Fibroblast of skin of scalp (primary cell): ENCODE data around the gene TEPSIN.

ENCODE experiments used
- DNase-seq: peaks from one replicate; pipeline ENCODE4 v3.0.0-alpha.2; 2013

Gene TEPSIN

DNA sequence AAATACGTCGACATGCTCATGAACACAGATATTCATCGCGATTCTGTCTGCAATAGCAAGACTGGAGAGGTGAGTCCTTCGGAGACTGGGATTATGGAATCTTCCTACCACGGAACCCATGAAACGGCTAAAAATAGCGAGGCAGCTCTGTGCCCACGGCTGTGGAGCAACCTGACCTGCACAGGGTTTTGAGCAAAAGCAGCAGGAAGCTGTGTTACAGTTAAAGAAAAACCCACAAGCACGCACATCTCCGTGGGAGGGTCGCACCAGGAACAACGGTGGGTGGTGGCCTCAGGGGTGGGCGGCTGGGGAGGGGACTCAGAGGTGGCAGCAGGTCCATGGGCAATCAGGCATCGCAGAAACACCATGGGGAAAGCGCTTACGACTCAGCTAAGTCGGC, 31.4 kb upstream of the TEPSIN start:
- no peak for DNase-seq

DNA sequence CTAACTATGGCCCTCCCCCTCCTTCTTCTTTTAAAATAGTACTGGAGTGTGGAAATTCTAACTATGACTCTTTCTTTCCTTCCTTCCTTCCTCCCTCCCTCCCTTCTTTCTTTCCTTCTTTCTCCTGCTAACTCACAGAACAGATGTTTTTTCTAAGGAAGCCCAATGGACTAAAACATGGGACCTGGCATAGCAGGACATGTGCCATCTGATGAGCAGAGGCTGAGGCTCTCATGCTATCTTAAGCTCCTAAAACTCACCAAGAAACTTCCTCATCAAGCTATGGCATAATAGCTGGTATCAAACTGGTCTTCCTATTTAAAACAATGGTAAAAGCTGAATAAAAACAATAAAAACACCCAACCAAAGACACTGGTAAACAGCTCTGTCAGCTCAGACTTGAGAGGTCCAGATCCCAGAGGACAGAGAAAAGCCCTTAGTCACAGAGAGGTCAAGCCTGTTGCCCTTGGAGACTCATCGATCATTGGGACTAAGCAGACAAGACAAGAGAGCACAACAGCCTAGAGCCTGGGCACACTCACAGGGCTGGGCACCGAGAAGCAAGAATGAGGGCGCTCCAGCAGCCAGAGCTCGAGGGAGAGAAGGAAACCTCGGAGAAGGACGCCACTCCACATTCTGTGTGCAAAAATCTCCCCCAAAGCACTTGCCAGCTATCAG, 28.7 kb upstream of the TEPSIN start:
- DNase-seq, result no peak

DNA sequence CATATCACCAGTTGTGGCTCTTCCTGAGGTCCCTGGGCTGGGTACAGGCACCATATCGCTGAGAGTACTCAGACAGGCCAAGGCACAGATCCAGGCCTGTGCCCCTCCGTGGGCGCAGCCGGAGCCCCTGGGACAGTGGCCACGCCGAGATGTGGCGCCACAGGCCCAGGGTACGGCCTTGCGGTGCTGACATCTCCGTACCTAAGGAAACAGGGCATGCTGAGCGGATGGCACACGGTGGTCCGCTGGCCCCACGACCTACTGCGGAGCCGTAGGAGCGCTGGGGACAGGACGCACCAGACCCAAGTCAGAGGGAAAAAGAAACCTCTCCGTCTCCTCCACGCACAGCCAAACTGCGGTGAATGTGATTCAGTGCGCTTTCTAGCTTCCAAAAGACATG, 26.7 kb upstream of the TEPSIN start:
- DNase-seq, result no peak

DNA sequence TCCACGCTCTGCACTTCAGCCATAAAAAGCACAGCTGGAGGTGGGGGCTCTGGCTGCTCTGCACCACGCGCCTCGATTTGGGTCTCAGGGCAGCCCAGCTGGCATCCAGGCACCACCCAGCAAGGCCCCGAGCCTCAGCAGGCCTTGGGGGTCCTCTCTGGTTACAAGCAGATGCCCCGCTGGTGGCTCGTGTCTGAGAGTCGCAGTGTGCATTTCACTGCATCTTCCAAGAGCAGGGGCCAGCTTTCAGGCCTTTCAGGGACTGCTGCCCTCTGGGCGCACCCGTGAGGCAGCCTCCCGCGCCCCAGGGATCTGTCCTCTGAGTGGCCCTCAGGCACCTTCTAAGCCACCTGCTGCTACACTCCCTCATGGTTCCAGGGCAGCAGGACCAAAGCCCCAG, 25.8 kb upstream of the TEPSIN start:
- no peak for DNase-seq

DNA sequence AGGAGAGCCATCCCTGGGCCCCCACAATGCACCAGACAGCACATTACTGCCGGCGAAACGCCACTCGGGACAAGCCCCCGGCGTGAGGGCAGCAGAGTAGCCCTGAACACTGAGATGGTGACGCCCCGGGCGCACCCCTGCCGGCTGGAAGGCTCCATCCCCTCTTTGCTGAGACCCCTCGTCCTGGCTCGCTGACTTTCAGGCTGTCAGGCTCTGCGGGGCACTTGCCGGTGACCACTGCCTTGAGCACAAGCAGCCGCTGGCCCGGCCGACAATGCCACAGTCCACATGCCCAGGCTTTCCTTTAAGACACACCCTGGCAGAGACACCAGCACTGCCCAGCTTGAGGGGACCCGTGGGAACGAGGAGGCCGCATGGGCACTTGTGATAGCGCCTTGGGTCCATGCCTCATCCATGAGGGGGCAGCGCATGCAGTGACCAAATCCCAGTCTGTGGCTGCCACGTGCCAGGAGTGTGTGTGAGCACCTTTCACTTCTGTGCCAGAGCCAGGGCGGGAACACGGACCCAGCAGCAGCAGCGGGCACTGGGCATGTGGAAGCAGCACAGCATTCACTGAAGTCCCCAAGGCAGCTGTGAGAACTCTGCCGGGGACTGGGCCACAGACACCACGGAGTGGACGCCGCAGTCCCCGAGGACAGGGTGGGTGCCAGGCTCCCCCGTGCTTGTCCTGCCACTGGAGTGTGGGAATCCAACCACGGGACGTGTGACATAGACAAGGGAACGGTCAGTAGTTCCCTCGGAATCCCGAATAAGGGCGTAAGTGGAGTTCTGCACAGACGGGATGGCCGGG, 24.7 kb upstream of the TEPSIN start:
- DNase-seq, result no peak

- DNase-seq, result no peak
Observed at GRCh38 chr17:81261582-81262336, 22.9 kb upstream of the TEPSIN start.

GRCh38 chr17:81261096-81261495, 22.2 kb upstream of the TEPSIN start:
- DNase-seq, result no peak

- DNase-seq, result no peak
Observed at GRCh38 chr17:81260641-81261040, 21.8 kb upstream of the TEPSIN start.

DNA sequence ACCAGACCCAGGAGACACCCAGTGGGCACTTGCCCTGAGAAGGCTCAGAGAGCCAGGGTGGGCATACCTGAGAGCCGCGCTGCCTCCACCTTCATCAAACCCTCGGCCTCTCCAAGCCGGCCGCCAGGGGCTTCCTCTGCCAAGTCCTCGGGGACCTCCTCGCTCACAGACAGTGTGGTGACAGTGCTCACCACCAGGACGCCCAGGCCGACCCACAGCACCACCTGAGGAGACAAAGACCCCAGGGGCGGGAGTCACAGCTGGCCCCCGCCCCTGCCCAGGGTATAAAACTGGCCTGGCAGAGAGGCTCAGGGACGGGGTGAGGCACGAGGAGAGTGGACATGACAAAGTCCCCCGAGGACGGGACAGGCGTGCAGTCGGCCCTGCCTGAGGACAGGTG, 21.3 kb upstream of the TEPSIN start:
- no peak for DNase-seq

GRCh38 chr17:81259058-81259605, 20.3 kb upstream of the TEPSIN start:
- no peak for DNase-seq

- no peak for DNase-seq
Observed at GRCh38 chr17:81258292-81258691, 19.4 kb upstream of the TEPSIN start.

- DNase-seq, result no peak
Observed at GRCh38 chr17:81257533-81257932, 18.7 kb upstream of the TEPSIN start.

GRCh38 chr17:81256616-81257015, 17.8 kb upstream of the TEPSIN start:
- no peak for DNase-seq

GRCh38 chr17:81254955-81255717, 16.3 kb upstream of the TEPSIN start:
- DNase-seq, result peak; percentile 59

DNA sequence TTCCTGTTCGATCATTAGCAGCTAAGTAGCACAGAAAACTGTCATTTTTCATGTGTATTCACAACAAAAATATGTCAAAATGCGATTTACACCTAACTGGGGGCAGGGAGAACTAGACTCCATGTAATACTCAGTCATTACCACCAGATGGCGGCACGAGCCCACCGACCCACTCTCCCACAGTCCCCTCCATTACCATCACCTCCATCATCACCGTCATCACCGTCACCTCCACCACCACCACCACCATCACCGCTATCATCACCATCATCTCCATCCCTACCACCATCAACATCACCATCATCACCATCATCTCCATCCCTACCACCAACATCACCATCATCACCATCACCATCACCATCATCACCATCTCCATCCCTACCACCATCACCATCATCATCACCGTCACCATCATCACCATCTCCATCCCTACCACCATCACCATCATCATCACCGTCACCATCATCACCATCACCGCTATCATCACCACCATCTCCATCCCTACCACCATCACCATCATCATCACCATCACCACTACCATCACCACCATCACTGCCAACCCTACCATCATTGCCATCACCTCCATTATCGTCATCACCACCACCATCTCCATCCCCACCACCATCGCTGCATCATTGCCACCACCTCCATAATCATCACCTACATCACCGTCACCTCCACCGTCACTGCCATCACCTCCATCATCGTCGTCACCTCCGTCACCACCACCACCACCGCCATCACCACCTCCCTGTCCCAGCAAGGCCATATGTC, 14.7 kb upstream of the TEPSIN start:
- DNase-seq, result peak; percentile 42

DNA sequence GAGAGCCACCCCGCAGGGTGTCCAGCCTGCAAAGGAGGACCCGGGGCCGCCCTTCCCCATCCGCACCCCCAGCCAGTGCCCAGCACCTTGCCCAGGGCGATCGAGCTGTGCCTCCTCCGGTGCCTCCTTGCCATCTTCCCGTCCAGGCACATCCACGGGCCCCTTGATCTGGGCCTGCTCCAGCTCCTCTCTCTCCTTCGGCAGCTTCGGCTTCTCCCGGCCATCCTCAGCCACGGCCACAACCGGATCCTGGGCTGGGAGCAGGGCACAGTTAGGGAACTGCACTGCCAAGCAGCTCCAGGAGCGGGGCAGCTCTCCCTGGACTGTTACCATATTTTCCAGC, 14.1 kb upstream of the TEPSIN start:
- no peak for DNase-seq

DNA sequence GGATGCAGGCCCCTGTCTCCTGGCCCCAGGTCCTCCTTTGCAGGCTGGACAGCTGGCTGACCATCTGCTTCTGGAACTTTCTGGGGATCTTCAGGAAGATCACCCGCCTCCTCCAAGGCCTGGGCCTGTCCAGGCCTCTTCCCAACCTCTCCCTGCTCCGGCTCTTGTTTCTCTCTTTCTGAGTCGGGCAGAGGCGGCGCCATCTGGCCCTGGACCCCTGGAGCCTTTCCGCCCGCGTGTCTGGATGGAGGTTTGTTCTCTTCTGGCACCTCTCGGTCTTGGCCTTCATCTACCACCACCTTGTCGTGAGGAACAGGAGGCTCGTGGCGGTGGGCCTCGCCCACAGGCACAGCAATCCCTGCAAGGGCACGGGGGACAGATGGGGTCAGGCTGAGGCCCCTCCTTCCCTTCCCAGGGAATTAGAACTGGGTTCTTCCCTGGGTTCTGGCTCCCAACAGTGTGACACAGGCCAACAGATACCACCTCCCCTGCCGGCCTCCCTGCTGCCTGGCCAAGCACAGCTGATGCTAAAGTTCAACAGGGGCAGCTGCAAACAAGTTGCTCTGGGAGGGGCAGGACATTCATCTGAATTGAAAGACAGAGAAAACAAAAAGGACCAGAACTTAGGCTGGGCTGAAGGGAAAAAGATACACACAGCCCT, 13.6 kb upstream of the TEPSIN start:
- no peak for DNase-seq

- no peak for DNase-seq
Observed at GRCh38 chr17:81251709-81252301, 12.9 kb upstream of the TEPSIN start.

GRCh38 chr17:81251094-81251708, 12.3 kb upstream of the TEPSIN start:
- no peak for DNase-seq
